NB4 (cell line): ENCODE results near the gene MICAL2.

Experiments
- DNase-seq: peaks from one replicate; pipeline ENCODE4 v3.0.0; 2010; ENCODE audit warnings: low read depth
- H3K4me3 ChIP-seq: one replicate; pipeline ENCODE4 v1.5.1; 2011; ENCODE audit warnings: mild to moderate bottlenecking, low read depth, low read length, moderate library complexity
- CTCF ChIP-seq: IDR thresholded peaks from one replicate; pipeline ENCODE4 v1.5.1; 2012; ENCODE audit warnings: low read depth, low read length
- MAX ChIP-seq: IDR thresholded peaks from 2 replicates; pipeline ENCODE4 v1.6.1; 2011; ENCODE audit warnings: low read depth, low read length
- MYC ChIP-seq: IDR thresholded peaks from 2 replicates; pipeline ENCODE4 v1.6.1; 2011; ENCODE audit warnings: low read depth, low read length
- POLR2A ChIP-seq: IDR thresholded peaks from 2 replicates; pipeline ENCODE4 v1.6.1; 2011; ENCODE audit warnings: mild to moderate bottlenecking; ENCODE audit not compliant: insufficient read length; ENCODE audit errors: extremely low read depth

MICAL2 gene

GRCh38 chr11:12199231-12199948, 89.0 kb downstream of the MICAL2 start:
- H3K4me3 ChIP-seq, result no peak overlapping the region
- TF ChIP-seq MYC (no peak), CTCF (no peak), POLR2A (no peak), MAX (no peak)
- DNase-seq, result no peak

- H3K4me3 ChIP-seq, result no peak overlapping the region
- TF ChIP-seq CTCF (no peak), MAX (no peak), POLR2A (no peak), MYC (no peak)
- DNase-seq, result no peak
These were observed 90.0 kb downstream of the MICAL2 start for GRCh38 chr11:12200279-12200990.

- no peak for TF ChIP-seq MAX
- no peak for TF ChIP-seq CTCF
- no peak for TF ChIP-seq POLR2A
- TF ChIP-seq MYC, result no peak
- no peak overlapping the region for H3K4me3 ChIP-seq
- DNase-seq, result peak; percentile 27
These were observed 90.9 kb downstream of the MICAL2 start for GRCh38 chr11:12200991-12201985.

GRCh38 chr11:12202661-12203310, 92.4 kb downstream of the MICAL2 start:
- DNase-seq, result no peak
- no peak overlapping the region for H3K4me3 ChIP-seq
- TF ChIP-seq MAX, result no peak
- TF ChIP-seq MYC, result no peak
- no peak for TF ChIP-seq CTCF
- no peak for TF ChIP-seq POLR2A

GRCh38 chr11:12204506-12204905, 94.1 kb downstream of the MICAL2 start:
- no peak overlapping the region for H3K4me3 ChIP-seq
- TF ChIP-seq CTCF (no peak), MAX (no peak), MYC (no peak), POLR2A (no peak)
- no peak for DNase-seq
